ENCODE measurements around the gene ARL2. TPM values are rescaled to one million over a fixed set of nuclear protein-coding genes. Genes with fewer than 3 reads are reported as not detected.
A peak's percentile ranks its signal among the peaks of the same experiment; 100 is the strongest.

The ARL2 gene
- total RNA-seq, 1 donor from 2014 or later: 74.1 TPM

GRCh38 chr11:65058012-65058411 is 44.1 kb downstream of the ARL2 start:
- DNase-seq (no peak), ATAC-seq (peak in 1 of 2 donors; percentile 10)
- H3K27ac ChIP-seq: no peak overlapping the region
- no peaks in the 10 kb centered on the region for H3K4me1 ChIP-seq
- H3K4me3 ChIP-seq: no peak overlapping the region
- intact Hi-C loops (cut with DNase I): no loop called here
- no peaks in the 10 kb centered on the region for H3K27me3 ChIP-seq (ENCODE audit: low read depth)
- H3K36me3 ChIP-seq: no peaks in the 10 kb centered on the region
- no peak for TF ChIP-seq CTCF (IDR thresholded peaks at IDR 0.05)
- H3K9me3 ChIP-seq: no peaks in the 10 kb centered on the region

GRCh38 chr11:65058419-65059054 is 44.6 kb downstream of the ARL2 start, which contains the start of gene NAALADL1:
NAALADL1 (minus strand) TSS chr11:65058553; CDS start chr11:65058521, 32 bp downstream.
- DNase-seq (no peak), ATAC-seq (no peak)
- no peak for TF ChIP-seq CTCF (IDR thresholded peaks at IDR 0.05)
- no peaks in the 10 kb centered on the region for H3K9me3 ChIP-seq
- no peak within 1 kb of the TSS for H3K4me3 ChIP-seq
- H3K36me3 ChIP-seq: no peaks in the 10 kb centered on the region
- H3K27ac ChIP-seq: no peak within 1 kb of the TSS
- H3K27me3 ChIP-seq (ENCODE audit: low read depth): no peaks in the 10 kb centered on the region
- intact Hi-C loops (cut with DNase I): no loop called here
- H3K4me1 ChIP-seq: no peaks in the 10 kb centered on the region

GRCh38 chr11:65059523-65059922 is 45.6 kb downstream of the ARL2 start:
- H3K9me3 ChIP-seq: no peaks in the 10 kb centered on the region
- intact Hi-C loops (cut with DNase I): no loop called here
- no peak overlapping the region for H3K27ac ChIP-seq
- no peak overlapping the region for H3K4me3 ChIP-seq
- no peaks in the 10 kb centered on the region for H3K36me3 ChIP-seq
- no peak for TF ChIP-seq CTCF (IDR thresholded peaks at IDR 0.05)
- ATAC-seq (no peak), DNase-seq (no peak)
- no peaks in the 10 kb centered on the region for H3K4me1 ChIP-seq
- H3K27me3 ChIP-seq (ENCODE audit: low read depth): no peaks in the 10 kb centered on the region

GRCh38 chr11:65059959-65060824 is 46.2 kb downstream of the ARL2 start:
- ATAC-seq (no peak), DNase-seq (no peak)
- no peak overlapping the region for H3K4me3 ChIP-seq
- intact Hi-C loops (cut with DNase I): no loop called here
- no peaks in the 10 kb centered on the region for H3K9me3 ChIP-seq
- TF ChIP-seq CTCF (IDR thresholded peaks at IDR 0.05): no peak
- no peaks in the 10 kb centered on the region for H3K36me3 ChIP-seq
- H3K27me3 ChIP-seq (ENCODE audit: low read depth): no peaks in the 10 kb centered on the region
- no peak overlapping the region for H3K27ac ChIP-seq
- H3K4me1 ChIP-seq: no peaks in the 10 kb centered on the region

- Histone ChIP-seq H3K36me3 (no peaks in the 10 kb centered on the region), H3K9me3 (no peaks in the 10 kb centered on the region), H3K27ac (no peak overlapping the region), H3K27me3 (ENCODE audit: low read depth) (no peaks in the 10 kb centered on the region), H3K4me3 (no peak overlapping the region), H3K4me1 (no peaks in the 10 kb centered on the region)
- TF ChIP-seq CTCF (IDR thresholded peaks at IDR 0.05): peak; percentile 30
- ATAC-seq: peak in 1 of 2 donors; percentile 44
- intact Hi-C loops (cut with DNase I): no loop called here
- no peak for DNase-seq
Measured at GRCh38 chr11:65060913-65061408, 47.0 kb downstream of the ARL2 start.

All from lower lobe of right lung (tissue), 2 donors.